GM19239 (cell line): ENCODE data around the gene GLCCI1.
"Not testable (repeated sequence)": the region's sequence is repeated elsewhere in the genome, so short reads cannot be mapped to it uniquely, and the experiment has no call there.

Source experiments
- DNase-seq: peaks from one replicate; pipeline ENCODE4 v3.0.0; 2011; ENCODE audit warnings: low spot score; ENCODE audit not compliant: insufficient read length
- FAIRE-seq: peaks from 2 replicates; lab custom pipeline; 2011; peaks lifted over from hg19 to GRCh38; lab: Jason Lieb, UNC

Gene GLCCI1

GRCh38 chr7:8084836-8085235 lies 116.2 kb downstream of the GLCCI1 start:
- no peak for DNase-seq

GRCh38 chr7:8085420-8085819 lies 116.8 kb downstream of the GLCCI1 start:
- DNase-seq (no peak), FAIRE-seq (no peak)

More at GRCh38 chr7:8084836-8085235, 116.2 kb downstream of the GLCCI1 start:
- FAIRE-seq = no peak

GRCh38 chr7:8086239-8086638 lies 117.6 kb downstream of the GLCCI1 start:
- FAIRE-seq (no peak), DNase-seq (no peak)

- FAIRE-seq (no peak), DNase-seq (no peak)
Observed at GRCh38 chr7:8089036-8089780, 120.6 kb downstream of the GLCCI1 start.

GRCh38 chr7:8092140-8092539 lies 123.5 kb downstream of the GLCCI1 start:
- DNase-seq = no peak
- FAIRE-seq = no peak

GRCh38 chr7:8094164-8095140 lies 125.9 kb downstream of the GLCCI1 start:
- FAIRE-seq (no peak), DNase-seq (no peak)

GRCh38 chr7:8101292-8101691 lies 132.7 kb downstream of the GLCCI1 start:
- FAIRE-seq, DNase-seq: not testable (repeated sequence)

GRCh38 chr7:8103282-8103681 lies 134.7 kb downstream of the GLCCI1 start:
- FAIRE-seq (no peak), DNase-seq (no peak)

GRCh38 chr7:8105449-8106095 lies 137.0 kb downstream of the GLCCI1 start:
- FAIRE-seq (peak; percentile 44), DNase-seq (no peak)

- FAIRE-seq = no peak
- DNase-seq = no peak
Observed at GRCh38 chr7:8109196-8110022, 140.8 kb downstream of the GLCCI1 start.

GRCh38 chr7:8111282-8111960 lies 142.8 kb downstream of the GLCCI1 start:
- no peak for FAIRE-seq

GRCh38 chr7:8112685-8113084 lies 144.1 kb downstream of the GLCCI1 start:
- FAIRE-seq (no peak), DNase-seq (no peak)

More at GRCh38 chr7:8111282-8111960, 142.8 kb downstream of the GLCCI1 start:
- DNase-seq = no peak

- FAIRE-seq (no peak), DNase-seq (no peak)
Observed at GRCh38 chr7:8113184-8113583, 144.6 kb downstream of the GLCCI1 start.

GRCh38 chr7:8114175-8114574 lies 145.6 kb downstream of the GLCCI1 start:
- DNase-seq (no peak), FAIRE-seq (no peak)

GRCh38 chr7:8115547-8116402 lies 147.2 kb downstream of the GLCCI1 start:
- DNase-seq (peak; percentile 52), FAIRE-seq (peak; percentile 99)

GRCh38 chr7:8117195-8117594 lies 148.6 kb downstream of the GLCCI1 start:
- peak; percentile 81 for FAIRE-seq
- no peak for DNase-seq

- no peak for DNase-seq
- no peak for FAIRE-seq
Observed at GRCh38 chr7:8119262-8119661, 150.7 kb downstream of the GLCCI1 start.

- DNase-seq = no peak
- FAIRE-seq = peak; percentile 74
Observed at GRCh38 chr7:8120390-8121058, 151.9 kb downstream of the GLCCI1 start.
